Breast epithelium (tissue), 3 donors: ENCODE measurements around the gene UQCRH.

Source experiments
- POLR2AphosphoS5 ChIP-seq, 3 donors: sonication (generic); formaldehyde crosslinking; IDR thresholded peaks; one replicate each; pipeline ENCODE4 v1.6.1; 2017; ENCODE audit warnings: antibody characterized with exemption in 3 of 3
- TF ChIP-seq, protein P1 (sequence below), 3 donors: fragments of 450-650 bp; IDR thresholded peaks; one replicate each; pipeline ENCODE4 v1.5.1; 2016 to 2017; ENCODE audit warnings: antibody characterized with exemption in 3 of 3, mild to moderate bottlenecking in 3 of 3, moderate library complexity in 3 of 3

DNA sequence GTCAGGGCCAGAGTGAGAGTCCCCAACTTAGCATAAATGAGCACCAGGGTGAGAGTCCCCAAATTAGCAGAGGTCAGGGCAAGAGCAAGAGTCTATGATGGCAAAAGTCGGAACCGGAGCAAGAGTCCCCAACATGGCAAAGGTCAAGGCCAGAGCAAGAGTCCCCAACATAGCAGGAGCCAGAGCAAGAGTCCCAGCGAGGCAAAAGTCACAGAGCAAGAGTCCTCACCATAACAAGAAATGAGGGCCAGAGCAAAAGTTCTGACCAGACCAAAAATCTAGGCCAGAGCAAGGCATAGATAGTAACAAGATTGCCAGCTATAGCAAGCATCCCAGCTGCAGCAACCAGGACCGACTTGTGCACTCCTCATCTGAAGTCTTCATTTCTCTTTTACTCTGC, 40.2 kb downstream of the UQCRH start:
- TF ChIP-seq POLR2AphosphoS5 (IDR thresholded peaks at IDR 0.05) = no peak
- TF ChIP-seq, protein P1, sequence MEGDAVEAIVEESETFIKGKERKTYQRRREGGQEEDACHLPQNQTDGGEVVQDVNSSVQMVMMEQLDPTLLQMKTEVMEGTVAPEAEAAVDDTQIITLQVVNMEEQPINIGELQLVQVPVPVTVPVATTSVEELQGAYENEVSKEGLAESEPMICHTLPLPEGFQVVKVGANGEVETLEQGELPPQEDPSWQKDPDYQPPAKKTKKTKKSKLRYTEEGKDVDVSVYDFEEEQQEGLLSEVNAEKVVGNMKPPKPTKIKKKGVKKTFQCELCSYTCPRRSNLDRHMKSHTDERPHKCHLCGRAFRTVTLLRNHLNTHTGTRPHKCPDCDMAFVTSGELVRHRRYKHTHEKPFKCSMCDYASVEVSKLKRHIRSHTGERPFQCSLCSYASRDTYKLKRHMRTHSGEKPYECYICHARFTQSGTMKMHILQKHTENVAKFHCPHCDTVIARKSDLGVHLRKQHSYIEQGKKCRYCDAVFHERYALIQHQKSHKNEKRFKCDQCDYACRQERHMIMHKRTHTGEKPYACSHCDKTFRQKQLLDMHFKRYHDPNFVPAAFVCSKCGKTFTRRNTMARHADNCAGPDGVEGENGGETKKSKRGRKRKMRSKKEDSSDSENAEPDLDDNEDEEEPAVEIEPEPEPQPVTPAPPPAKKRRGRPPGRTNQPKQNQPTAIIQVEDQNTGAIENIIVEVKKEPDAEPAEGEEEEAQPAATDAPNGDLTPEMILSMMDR (IDR thresholded peaks at IDR 0.05) = no peak
